ENCODE data around the gene CRHBP.
"Not testable (repeated sequence)": the region's sequence is repeated elsewhere in the genome, so short reads cannot be mapped to it uniquely, and the experiment has no call there.

CRHBP gene

DNA sequence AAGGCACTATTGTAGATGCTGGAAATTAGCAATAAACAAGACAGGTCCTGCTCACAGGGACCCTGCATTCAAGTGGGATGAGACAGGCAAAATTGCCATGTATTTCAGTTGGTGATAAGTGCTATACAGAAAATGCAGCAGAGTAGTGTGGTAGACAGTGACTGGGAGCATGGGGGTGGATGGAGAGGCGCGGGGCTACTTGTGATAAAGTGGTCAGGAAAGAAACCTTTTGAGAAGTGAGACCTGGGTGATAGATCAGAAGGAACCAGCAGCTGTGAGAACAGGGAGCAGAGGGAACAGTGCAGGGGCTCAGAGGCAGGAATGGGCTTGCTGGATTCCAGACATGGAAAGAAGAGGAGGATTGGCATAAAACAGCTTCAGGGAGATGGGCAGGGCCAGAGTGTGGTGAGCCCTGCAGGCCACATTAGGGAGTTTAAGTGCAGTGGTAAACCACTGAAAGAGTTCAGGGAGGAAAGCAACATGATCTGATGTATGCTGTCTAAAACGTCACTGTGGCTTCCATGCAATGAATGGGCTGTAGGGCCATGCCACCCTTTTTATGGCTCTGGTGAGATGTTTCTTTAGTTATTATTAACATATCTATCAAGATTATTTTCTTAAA lies 7.3 kb downstream of the CRHBP start:
- DNase-seq: no peak

DNA sequence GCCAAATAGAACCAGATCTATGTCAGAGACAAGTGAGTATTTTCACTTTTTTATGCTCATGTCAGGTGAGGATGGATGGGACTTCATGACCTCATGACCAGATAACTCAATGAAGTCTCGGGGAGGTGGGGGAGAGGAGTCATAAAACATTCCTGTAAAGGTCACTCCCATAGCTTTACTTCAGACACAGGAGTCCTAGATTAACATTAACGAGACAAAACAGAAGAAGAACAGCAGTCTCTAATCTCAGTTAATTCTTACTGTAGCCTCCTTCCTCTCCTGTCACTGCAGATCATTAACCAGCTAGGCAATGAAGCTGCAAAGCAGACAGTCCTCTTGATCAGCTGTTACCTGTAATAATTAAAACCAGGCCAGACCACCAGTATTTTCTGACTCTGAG lies 11.2 kb downstream of the CRHBP start:
- DNase-seq: no peak

DNA sequence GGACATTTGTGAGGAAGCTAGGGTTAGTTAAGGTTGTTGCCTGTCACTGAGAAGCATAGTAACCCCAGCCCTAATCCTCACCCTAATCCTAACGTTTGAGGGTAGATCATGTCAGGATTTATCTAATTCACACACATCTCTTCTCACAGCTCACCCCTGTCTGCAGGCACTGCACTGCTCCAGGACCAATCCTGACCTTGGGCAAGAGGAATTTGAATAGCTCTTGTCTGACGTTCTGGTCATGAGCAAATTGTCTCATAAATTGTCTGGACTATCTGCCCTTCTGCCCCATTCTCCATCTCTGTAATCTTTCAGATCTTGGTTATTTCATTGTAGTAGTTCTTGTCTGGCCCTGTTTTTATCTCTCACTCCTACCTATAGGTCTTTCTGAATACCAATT lies 18.7 kb downstream of the CRHBP start:
- no peak for DNase-seq

DNA sequence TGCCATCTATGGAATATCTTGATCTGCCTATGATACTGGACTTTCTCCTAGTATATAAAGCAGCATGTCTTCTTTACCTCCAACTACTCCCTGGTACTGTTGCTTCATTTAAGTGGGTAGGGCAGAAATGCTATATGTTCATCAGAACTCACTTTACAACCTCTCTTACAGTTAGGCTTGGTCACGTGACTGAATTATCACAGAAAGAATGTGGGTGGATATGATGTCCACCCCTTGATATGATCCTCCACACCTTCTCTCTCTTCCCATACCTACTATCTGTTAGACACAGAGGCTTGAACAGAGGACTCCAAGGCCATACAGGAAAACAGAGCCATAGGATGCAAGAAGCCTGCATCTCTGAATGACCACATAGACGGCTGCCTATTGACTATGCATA lies 19.8 kb downstream of the CRHBP start:
- no peak for DNase-seq

DNA sequence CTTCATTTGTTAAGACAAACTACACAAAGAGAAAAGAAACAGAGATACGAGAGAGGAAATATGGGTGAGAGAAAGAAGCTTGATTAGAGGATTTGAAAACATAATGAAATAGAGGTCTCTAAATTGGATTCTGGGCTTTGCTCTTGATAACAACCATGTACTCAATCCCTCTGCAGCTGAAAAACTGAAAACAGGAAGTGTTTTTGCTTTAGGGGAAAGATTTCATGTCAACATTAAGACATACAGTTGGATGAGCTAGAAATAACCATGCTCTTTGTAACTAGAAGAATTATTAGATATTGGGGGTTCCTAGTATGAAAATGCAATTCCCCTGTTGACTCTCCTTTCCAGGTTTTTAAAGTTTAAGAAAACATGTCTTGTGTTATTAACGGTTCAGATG lies 21.9 kb downstream of the CRHBP start:
- no peak for DNase-seq

DNA sequence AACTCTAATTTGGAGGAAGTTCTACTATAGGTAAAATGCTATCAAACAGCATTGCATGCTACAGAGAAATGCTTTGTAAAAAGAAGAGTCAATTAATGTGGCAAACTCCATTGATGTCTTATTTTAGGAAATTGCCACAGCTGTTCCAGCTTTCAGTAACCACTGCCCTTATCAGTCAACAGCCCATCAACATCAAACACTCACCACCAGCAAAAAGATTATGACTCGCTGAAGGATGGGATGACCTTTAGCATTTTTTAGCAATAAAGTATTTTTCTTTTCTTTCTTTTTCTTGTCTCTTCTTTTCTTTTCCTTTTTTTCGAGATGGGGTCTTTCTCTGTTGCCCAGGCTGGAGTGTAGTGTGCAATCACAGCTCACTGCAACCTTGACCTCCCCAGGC lies 26.0 kb downstream of the CRHBP start:
- DNase-seq: no peak

DNA sequence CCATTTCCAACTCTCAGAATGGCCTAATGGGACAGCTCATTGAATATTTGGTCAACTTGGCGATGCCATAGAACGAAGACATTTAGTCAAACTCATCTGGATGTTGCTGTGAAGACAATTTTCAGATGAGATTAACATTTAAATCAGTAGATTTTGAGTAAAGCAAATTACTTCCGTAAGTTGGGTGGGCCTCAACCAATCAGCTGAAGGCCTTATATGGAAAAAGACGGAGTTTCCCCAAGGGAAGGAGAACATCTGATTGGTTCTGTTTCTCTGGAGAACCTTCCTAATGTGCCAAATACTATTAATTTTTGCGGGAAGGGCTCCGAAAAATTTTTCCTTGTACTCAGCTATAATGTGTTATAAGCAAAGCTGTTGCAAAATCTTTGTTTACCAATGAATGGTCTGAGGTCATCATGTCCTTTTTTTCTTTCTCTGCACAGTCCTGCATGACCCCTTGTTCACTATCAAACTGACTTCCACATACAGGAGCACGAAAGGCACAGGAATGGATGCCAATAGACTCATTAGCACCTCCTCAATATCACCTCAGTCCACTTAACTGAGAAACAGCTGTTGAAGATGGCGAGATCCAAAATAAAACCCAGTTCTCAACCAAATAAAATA lies 27.8 kb downstream of the CRHBP start:
- DNase-seq: no peak

DNA sequence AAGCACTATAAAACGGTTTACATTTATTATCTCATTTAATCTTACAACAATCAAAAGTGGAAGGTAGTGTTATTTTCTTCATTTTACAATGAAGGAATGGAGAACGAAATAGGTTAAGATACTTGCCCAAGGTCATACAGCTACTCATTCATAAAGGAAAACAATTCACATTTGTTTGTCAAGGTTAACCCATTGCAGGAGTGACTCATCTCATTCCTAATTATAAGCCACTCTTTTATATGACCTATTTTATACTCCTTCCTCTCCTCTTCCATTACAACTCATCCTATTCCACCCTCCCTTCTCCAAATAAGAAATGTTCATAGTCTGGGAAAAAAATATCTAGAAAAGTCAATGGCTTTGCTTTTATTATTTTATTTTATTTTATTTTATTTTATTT lies 29.6 kb downstream of the CRHBP start:
- DNase-seq: no peak

DNA sequence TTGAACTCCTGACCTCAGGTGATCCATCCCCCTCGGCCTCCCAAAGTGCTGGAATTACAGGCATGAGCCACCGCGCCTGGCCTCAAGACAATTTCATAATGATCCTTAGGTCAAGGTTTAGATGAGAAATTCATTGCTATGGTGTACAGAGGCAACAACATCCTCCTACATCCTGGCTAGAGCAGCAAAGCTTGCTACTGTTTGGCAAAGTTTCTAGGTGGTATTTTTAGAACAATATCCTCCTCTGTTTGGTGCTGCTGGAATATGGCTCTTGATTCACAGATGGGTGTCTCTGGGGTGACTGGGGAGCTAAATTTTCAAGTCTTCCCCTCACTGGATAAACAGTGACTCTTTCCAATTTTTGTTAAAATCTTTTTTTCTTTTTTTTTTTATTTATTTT lies 30.6 kb downstream of the CRHBP start:
- DNase-seq: no peak

DNA sequence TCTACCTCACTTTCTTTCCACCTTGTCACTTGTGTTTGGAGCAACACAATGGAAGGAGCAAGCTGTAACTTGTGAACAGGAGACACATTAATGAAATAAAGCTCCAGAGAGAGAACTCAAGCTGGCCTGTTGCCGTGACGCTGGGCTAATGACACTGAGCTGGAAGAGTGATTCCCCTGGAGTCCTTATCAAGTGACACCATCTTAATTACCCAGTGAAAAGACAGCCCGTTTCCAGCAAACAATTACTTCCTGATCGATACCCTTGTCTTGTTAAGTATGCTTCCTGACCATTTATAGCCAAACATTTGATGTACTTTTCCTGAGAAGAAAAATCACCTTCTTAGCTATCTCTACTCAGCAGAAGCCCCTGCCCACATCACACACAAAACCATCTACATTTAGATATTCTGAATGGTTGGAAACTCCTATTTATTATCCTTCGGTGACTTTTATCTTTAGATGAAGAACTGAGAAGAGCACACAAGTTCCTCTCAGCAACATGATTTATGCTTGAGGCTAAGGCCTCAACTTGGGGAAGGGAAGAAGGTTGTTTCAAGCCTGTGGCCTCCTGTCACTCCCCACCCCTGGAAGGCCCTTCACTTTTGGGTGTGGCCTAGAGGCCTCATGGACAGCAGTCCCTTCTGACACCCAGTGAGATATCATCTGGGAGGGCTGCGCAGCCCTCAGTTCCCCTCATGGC lies 34.1 kb downstream of the CRHBP start:
- DNase-seq: no peak

DNA sequence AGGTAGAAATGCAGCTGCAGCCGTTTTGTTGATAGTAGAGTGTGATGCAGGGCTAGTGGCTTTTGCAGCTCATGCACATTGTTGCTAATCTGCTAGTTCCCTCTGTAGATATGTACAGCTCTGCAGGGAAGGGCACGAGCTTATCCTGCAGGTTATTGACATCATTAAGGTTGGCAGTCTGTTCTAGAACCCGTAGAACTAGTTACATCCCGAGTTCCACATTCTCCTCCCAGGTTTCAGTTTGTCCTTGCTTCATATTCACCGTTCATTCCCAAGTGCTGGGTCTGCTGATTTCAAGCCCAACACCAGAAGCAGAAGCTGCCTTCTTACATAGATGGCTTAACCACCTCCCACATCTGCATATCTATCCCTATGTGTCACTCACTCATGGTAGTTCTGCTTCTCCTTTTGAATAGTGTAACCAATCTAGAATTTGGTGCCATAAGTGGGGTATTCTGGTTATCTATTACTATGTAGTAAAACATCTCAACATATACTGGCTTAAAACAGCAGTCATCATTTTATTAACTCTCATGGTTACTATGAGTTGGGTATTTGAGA lies 38.1 kb downstream of the CRHBP start:
- DNase-seq: no peak

DNA sequence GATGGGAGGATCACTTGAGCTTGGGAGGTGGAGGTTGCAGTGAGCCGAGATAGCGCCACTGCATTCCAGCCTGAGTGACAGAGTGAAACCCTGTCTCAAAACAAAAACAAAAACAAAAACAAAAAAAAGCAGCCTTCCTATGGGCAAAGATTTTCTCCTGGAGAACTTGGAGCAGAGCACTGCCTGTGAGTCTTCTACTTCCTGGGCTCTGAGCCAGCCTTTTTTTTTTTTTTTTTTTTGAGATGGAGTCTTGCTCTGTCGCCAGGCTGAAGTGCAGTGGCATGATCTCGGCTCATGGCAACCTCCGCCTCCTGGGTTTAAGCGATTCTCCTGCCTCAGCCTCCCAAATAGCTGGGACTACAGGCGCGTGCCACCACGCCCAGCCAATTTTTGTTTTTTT lies 40.6 kb downstream of the CRHBP start:
- not testable (repeated sequence) for DNase-seq

DNA sequence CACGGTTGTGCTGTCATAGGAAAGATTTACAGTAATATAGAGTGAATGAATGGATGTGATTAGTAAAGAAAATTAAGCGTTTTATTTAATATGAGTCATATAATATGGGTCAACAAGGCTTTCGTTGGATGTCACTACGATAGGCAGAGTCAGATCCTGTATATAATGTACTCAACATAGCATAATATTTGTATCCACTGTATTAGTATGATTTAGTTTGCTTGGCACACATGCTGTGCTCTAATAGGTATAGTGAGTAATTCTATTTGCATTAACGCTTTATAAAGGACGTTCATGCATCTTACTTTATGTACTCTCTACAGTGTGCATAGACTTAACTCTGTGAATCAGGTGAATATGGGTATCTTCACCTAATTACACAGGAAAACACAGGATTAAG lies 41.5 kb downstream of the CRHBP start:
- no peak for DNase-seq

DNA sequence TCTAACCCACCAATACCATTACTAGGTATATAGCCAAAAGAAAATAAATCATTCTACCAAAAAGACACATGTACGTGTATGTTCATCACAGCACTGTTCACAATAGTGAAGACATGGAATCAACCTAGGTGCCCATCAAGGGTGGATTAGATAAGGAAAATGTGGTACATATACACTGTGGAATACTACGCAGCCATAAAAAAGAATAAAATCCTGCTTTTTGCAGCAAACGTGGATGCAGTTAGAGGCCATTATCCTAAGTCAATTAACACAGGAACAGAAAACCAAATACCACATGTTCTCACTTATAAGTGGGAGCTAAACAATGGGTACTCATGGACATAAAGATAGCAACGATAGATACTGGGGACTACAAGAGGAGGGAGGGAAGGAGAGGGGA lies 45.4 kb downstream of the CRHBP start:
- DNase-seq: not testable (repeated sequence)

DNA sequence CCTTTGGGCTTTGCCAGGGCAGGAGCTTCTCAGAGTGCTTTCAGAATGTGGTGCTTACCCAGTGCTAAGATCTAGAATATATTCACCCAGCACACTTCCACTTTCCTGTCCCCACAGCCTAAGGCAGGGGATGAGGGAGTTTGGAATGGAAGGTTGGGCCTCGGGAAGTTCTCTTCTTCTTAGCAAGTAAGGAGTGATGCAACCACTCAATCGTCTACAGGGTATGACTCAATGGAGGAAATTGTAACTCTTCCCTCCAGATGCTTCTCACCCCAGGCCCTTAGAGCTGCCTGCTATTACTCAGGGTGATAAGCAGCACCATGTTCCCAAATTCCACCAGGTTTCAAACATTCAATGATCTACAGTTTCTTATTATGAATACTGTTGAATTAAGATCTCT lies 46.6 kb downstream of the CRHBP start:
- DNase-seq: no peak

DNA sequence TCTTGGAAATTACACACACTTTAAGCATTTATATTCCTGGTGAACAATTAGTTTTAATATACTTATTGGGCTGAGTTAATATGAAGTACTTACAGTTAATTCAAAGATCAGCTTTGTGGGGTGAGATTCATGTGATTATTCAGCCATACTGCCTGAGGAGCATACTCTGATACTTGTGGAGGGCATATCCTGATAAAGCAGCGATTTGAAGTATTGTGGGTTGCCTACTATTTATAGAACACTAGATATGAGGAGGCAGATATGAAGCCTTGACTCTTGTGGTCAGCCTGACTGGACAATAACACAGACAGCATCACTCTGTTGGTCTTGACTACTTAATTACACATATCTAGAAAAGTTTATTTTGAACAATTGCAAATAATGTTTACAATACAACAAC lies 50.4 kb downstream of the CRHBP start:
- DNase-seq: no peak

DNA sequence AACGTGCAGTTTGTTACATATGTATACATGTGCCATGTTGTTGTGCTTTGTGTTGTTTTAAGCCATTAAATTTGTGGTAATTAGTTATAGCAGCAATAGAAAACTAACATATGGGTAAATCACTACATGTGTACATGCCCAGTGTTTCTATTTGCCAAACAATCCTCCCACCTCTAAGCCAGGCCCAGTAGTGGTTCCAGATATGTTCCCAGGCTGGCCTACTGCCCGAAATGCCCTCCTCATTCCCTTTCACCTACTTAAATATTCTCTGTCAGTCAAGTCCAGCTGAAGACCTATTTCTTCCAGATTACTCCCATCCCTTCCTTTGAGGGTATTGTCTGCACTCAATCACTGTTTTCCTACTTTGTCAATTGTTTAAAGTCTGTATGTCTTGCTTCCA lies 53.3 kb downstream of the CRHBP start:
- DNase-seq: no peak

DNA sequence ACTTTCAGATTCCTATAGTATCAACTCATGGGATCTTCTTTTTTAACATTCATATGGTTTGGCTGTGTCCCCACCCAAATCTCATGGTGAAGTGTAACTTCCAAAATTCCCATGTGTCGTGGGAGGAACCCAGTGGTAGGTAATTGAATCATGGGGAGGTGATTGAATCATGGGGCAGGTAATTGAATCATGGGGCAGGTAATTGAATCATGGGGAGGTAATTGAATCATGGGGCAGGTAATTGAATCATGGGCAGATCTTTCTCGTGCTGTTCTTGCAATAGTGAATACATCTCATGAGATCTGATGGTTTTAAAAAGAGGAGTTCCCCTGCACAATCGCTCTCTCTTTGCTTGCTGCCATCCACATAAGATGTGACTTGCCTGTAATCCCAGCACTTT lies 55.6 kb downstream of the CRHBP start:
- no peak for DNase-seq

DNA sequence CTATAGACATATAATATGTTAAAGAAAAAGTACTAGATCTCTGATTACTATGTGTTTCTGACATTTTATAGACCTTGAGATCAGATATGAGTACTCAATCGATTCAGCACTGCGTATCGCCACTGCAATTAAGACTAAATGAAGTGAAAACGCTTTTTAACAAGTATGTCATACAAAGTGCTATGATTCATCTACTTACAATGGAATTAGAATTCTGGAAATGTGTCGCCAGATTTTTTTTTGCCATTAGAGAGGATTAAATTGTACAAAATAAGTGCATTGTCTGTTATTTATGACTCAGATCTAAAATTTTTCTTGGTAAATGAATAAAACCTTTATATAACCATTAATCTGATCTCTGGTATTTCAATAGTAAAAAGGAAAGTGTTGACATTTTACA lies 57.4 kb downstream of the CRHBP start:
- no peak for DNase-seq

DNA sequence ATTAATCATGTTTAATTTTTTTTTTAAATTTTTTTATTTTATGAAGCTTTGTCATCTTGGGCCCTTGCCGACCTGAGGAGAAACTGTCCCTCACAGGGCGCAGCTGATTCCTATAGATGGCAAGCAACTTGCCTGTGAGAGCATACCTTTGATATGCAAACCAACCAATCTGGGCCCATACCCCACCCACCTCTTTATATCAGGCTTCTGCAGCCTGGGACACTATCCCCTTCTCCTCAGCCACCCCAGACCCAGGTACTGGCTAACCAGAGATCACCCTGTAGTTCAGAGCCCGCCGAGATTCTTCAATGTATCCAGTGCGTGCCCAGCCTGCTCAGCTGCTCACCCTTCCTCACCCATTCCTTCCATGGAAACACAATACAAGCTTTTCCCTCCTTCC lies 58.7 kb downstream of the CRHBP start:
- no peak for DNase-seq

DNA sequence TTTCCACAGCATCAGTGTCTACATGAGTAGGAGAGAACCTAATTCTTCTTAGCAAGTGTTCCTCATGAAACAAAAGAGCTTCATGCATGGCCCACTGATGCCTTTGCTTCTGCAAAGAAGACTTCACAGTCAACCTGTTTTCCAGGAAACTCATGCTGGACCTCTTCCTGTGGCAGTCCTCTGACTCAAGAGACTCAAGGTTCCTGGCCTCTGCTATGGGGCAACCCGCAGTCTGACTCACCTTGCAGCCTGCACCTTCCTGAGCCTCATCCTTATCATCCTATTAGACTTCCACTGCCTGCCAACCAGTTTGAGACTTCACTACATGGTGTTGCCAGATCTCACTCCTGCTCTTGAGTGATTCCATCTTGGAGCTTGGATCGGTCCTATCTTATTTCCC lies 59.8 kb downstream of the CRHBP start:
- DNase-seq: no peak

DNA sequence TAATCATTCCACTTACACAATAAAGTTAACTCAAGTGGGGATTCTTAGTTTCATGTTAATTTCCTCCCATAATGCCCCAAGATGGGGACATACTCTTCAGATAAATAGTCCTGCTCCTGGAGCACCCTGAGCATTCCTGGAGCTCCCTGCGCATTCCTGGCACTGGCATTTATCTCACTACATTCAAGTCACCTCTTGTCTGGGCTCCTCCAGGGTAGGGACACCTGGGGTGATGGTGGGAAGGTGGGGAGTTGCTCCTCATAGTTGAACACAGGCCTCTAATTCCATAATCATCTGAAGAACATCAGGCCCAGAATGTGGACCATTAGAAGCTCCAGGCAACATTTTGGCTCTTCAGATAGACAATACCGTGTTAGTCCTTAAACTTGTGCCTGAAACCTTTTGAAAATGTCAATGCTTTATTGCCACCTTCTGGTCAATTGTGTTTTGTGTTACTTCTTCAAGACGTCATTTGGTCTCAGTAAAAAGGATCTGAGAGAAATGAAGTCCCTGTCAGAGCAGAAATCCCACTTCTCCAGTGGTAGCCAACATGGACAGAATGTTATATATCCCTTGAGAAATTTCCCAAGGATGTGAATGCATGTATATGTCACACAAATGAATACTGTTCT lies 63.2 kb downstream of the CRHBP start:
- DNase-seq: no peak

DNA sequence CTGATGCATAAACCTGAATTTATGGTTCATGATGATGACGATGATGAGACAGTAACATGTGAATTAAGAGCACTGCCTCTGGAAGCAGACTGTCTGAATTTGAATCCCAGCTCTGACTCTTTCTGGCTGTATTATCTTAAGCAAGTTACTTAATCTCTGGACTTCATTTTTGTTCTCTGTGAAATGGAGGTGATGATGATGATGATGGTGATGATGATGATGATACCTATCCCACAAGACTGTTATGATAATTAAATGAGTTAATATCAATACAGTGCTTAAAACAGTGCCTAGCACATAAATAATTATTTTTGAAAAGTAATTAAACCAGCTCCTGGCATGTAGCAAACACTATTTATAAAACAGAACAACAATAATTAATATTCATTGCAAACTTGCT lies 64.1 kb downstream of the CRHBP start:
- DNase-seq: no peak

DNA sequence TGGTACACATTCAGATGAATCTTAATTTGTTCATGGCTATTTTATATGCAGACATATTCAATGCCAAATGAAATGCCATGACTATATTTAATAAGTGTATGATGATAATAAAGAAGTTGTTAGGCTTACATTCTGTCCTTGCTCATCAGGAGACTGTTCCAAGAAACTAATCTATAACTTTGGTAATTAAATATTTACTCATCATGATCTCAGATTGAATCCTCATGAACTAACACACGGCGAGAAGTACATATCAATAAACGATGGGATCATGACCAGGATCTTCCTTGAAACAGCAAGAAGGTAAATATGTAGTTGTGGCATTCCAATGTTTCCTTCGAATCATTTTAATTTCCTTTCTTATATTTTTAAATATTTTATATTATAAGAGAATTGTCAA lies 64.8 kb downstream of the CRHBP start:
- DNase-seq: no peak

Measured in 8988T (cell line).